Astrocyte (in vitro differentiated cells and primary cell): ENCODE measurements around the gene PLEKHM2. TPM values are rescaled to one million over a fixed set of nuclear protein-coding genes. Genes with fewer than 3 reads are reported as not detected.

Experiments
- DNase-seq: peaks from one replicate; pipeline ENCODE4 v3.0.0-alpha.2; 2010; ENCODE audit warnings: low read depth
- FAIRE-seq: peaks from 2 replicates; lab custom pipeline; 2011; peaks lifted over from hg19 to GRCh38; lab: Jason Lieb, UNC
- H2AFZ ChIP-seq: 2 replicates; pipeline ENCODE4 v1.6.0; 2012; ENCODE audit warnings: low read depth, low read length, inconsistent platforms
- H3K27ac ChIP-seq: 2 replicates; pipeline ENCODE4 v1.5.1; 2011; ENCODE audit warnings: low read depth, low read length, inconsistent platforms
- H3K27me3 ChIP-seq: 2 replicates; pipeline ENCODE4 v1.6.0; 2011; ENCODE audit warnings: low read length, inconsistent platforms; ENCODE audit not compliant: insufficient read depth
- H3K36me3 ChIP-seq: 2 replicates; pipeline ENCODE4 v1.5.1; 2011; ENCODE audit warnings: low read length, inconsistent platforms; ENCODE audit not compliant: insufficient read depth
- H3K4me1 ChIP-seq: 2 replicates; pipeline ENCODE4 v1.5.1; 2011; ENCODE audit warnings: low read length, inconsistent platforms; ENCODE audit not compliant: insufficient read depth
- H3K4me2 ChIP-seq: 2 replicates; pipeline ENCODE4 v1.6.0; 2012; ENCODE audit warnings: low read length, inconsistent platforms
- H3K4me3 ChIP-seq: 2 replicates; pipeline ENCODE4 v1.5.1; 2011; ENCODE audit warnings: low read depth, mild to moderate bottlenecking, low read length, inconsistent platforms; ENCODE audit not compliant: insufficient read depth
- H3K79me2 ChIP-seq: 2 replicates; pipeline ENCODE4 v1.6.0; 2012; ENCODE audit warnings: mild to moderate bottlenecking, low read length, inconsistent platforms; ENCODE audit not compliant: insufficient read depth
- H3K9ac ChIP-seq: 2 replicates; pipeline ENCODE4 v1.6.0; 2012; ENCODE audit warnings: mild to moderate bottlenecking, low read length, inconsistent platforms
- H3K9me3 ChIP-seq: 2 replicates; pipeline ENCODE4 v1.5.1; 2012; ENCODE audit warnings: low read depth, mild to moderate bottlenecking, low read length, inconsistent platforms; ENCODE audit not compliant: insufficient read depth
- H4K20me1 ChIP-seq: 2 replicates; pipeline ENCODE4 v1.6.0; 2012; ENCODE audit warnings: low read length, inconsistent platforms; ENCODE audit not compliant: insufficient read depth
- H3K27ac Mint-ChIP-seq: one replicate; pipeline ENCODE4 v1.8.0; 2021; ENCODE audit warnings: mild to moderate bottlenecking, mixed read lengths; ENCODE audit not compliant: unreplicated experiment
- H3K27me3 Mint-ChIP-seq: one replicate; pipeline ENCODE4 v1.8.0; 2021; ENCODE audit warnings: low read depth, mixed read lengths; ENCODE audit not compliant: unreplicated experiment
- H3K36me3 Mint-ChIP-seq: one replicate; pipeline ENCODE4 v1.8.0; 2021; ENCODE audit warnings: low read depth, mixed read lengths; ENCODE audit not compliant: unreplicated experiment
- H3K4me1 Mint-ChIP-seq: one replicate; pipeline ENCODE4 v1.8.0; 2021; ENCODE audit warnings: low read depth, mixed read lengths; ENCODE audit not compliant: unreplicated experiment
- H3K4me3 Mint-ChIP-seq: one replicate; pipeline ENCODE4 v1.8.0; 2021; ENCODE audit warnings: mild to moderate bottlenecking, moderate library complexity, mixed read lengths; ENCODE audit not compliant: unreplicated experiment
- H3K9me3 Mint-ChIP-seq: one replicate; pipeline ENCODE4 v1.8.0; 2021; ENCODE audit warnings: mild to moderate bottlenecking, mixed read lengths; ENCODE audit not compliant: unreplicated experiment
- CTCF ChIP-seq: IDR thresholded peaks from 2 replicates; pipeline ENCODE4 v1.5.1; 2011; ENCODE audit warnings: low read depth, mild to moderate bottlenecking, inconsistent platforms, low read length, moderate library complexity; ENCODE audit not compliant: insufficient read depth
- EZH2 ChIP-seq: IDR thresholded peaks from 2 replicates; pipeline ENCODE4 v1.6.1; 2012; ENCODE audit warnings: mild to moderate bottlenecking, low read length, inconsistent platforms; ENCODE audit not compliant: insufficient read depth
- total RNA-seq: library from RNA; stranded (reverse); gene quantifications from 2 replicates; pipeline ENCODE4 v1.2.1, GENCODE V29; 2021

Gene PLEKHM2
- total RNA-seq, 1 donor from 2014 or later: 48.3 TPM

DNA sequence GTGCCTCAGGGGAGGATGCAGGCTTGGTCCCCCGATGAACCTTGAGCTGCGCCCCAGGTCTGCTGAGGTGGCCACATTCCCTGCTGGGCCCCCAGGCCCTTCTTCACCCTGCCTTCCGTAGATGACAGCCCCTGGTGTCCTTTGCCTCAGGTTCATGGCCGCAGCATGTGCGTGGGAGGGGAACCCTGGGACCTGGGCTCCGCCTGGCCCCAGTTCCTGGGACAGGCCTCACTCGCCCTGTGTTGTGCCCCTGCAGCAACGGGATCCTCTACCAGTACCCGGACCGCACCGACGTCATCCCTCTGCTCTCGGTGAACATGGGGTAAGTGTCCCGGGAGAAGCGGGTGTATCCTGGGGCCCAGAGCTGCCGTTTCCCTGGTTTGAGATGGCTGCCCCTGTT is 46.8 kb downstream of the PLEKHM2 start:
- no peak overlapping the region for H3K4me3 ChIP-seq
- H3K9me3 ChIP-seq: no peaks in the 10 kb centered on the region
- H3K27me3 ChIP-seq: no peaks in the 10 kb centered on the region
- no peak overlapping the region for H3K4me2 ChIP-seq
- Mint-ChIP-seq H3K36me3 (peaks cover 20% of the 10 kb centered on the region), H3K4me3 (no peak overlapping the region), H3K9me3 (no peaks in the 10 kb centered on the region), H3K27me3 (no peaks in the 10 kb centered on the region), H3K4me1 (peaks cover 1% of the 10 kb centered on the region), H3K27ac (no peak overlapping the region)
- FAIRE-seq: no peak
- H3K4me1 ChIP-seq: no peaks in the 10 kb centered on the region
- H3K27ac ChIP-seq: no peak overlapping the region
- H2AFZ ChIP-seq: no peak overlapping the region
- no peak for DNase-seq
- TF ChIP-seq EZH2: no peak
- TF ChIP-seq CTCF: no peak
- H3K9ac ChIP-seq: no peak overlapping the region
- H4K20me1 ChIP-seq: no peaks in the 10 kb centered on the region
- no peaks in the 10 kb centered on the region for H3K36me3 ChIP-seq
- no peaks in the 10 kb centered on the region for H3K79me2 ChIP-seq

DNA sequence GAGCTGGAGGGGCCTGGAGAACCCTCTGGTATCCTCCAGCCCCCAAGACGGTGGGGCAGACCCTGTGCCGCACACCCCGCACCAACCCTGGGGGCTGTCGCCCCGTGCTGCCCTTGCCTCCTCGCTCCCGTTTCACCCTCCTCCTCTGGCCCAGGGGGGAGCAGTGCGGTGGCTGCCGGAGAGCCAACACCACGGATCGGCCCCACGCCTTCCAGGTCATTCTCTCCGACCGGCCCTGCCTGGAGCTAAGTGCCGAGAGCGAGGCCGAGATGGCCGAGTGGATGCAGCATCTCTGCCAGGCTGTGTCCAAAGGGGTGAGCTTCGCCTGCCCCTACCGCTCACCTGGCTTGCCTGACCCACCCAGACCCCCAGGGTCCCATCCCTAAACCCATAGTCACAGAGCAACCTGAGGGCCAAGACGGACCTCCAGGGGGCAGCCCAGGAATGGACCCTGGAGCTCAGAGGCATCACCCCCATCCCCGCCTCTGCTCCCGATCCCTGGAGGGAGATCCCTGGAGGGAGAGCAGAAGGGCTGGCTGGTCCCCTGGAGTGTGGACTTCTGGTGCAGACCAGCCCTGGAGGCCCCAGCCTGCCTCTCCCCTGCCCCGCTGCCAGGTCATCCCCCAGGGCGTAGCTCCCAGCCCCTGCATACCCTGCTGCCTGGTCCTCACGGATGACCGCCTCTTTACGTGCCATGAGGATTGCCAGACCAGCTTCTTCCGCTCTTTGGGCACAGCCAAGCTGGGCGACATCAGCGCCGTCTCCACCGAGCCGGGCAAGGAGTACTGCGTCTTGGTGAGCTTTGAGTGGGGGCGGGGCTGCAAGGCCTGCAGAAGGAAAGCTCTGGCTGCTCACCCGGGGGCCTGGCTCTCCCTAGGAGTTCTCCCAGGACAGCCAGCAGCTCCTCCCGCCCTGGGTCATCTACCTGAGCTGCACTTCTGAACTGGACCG is 47.9 kb downstream of the PLEKHM2 start:
- Histone ChIP-seq H2AFZ (no peak overlapping the region), H3K27ac (no peak overlapping the region), H3K4me1 (no peaks in the 10 kb centered on the region), H3K4me3 (no peak overlapping the region), H3K27me3 (no peaks in the 10 kb centered on the region), H3K9me3 (no peaks in the 10 kb centered on the region), H3K4me2 (no peak overlapping the region), H3K9ac (no peak overlapping the region), H3K79me2 (no peaks in the 10 kb centered on the region), H3K36me3 (no peaks in the 10 kb centered on the region), H4K20me1 (no peaks in the 10 kb centered on the region)
- DNase-seq (no peak), FAIRE-seq (no peak)
- no peak overlapping the region for H3K4me3 Mint-ChIP-seq
- H3K4me1 Mint-ChIP-seq: no peaks in the 10 kb centered on the region
- no peaks in the 10 kb centered on the region for H3K9me3 Mint-ChIP-seq
- no peak overlapping the region for H3K27ac Mint-ChIP-seq
- H3K36me3 Mint-ChIP-seq: peaks cover 13% of the 10 kb centered on the region
- no peak for TF ChIP-seq CTCF
- no peak for TF ChIP-seq EZH2
- H3K27me3 Mint-ChIP-seq: no peaks in the 10 kb centered on the region

- DNase-seq (no peak), FAIRE-seq (no peak)
- Histone ChIP-seq H3K27ac (no peak overlapping the region), H3K79me2 (no peaks in the 10 kb centered on the region), H3K4me2 (no peak overlapping the region), H3K4me3 (no peak overlapping the region), H3K36me3 (no peaks in the 10 kb centered on the region), H2AFZ (no peak overlapping the region), H3K9me3 (no peaks in the 10 kb centered on the region), H3K4me1 (no peaks in the 10 kb centered on the region), H4K20me1 (no peaks in the 10 kb centered on the region), H3K27me3 (no peaks in the 10 kb centered on the region), H3K9ac (no peak overlapping the region)
- Mint-ChIP-seq H3K4me1 (no peaks in the 10 kb centered on the region), H3K9me3 (no peaks in the 10 kb centered on the region), H3K36me3 (peaks cover 13% of the 10 kb centered on the region), H3K4me3 (no peak overlapping the region), H3K27me3 (no peaks in the 10 kb centered on the region), H3K27ac (no peak overlapping the region)
- TF ChIP-seq CTCF (no peak), EZH2 (no peak)
Observed at GRCh38 chr1:15732686-15733081, 48.6 kb downstream of the PLEKHM2 start.
